Mucosa of stomach (tissue), 1 donor: Measurements from ENCODE around the gene CCDC141.

Source experiments
- H3K27me3 ChIP-seq: one replicate; pipeline ENCODE4 v1.7.0; 2013; ENCODE audit warnings: mild to moderate bottlenecking, low read length; ENCODE audit not compliant: control insufficient read depth, insufficient read depth
- H3K36me3 ChIP-seq: one replicate; pipeline ENCODE4 v1.7.0; 2013; ENCODE audit warnings: low read length; ENCODE audit not compliant: control insufficient read depth, insufficient read depth
- H3K4me1 ChIP-seq: one replicate; pipeline ENCODE4 v1.7.0; 2013; ENCODE audit warnings: mild to moderate bottlenecking, low read length; ENCODE audit not compliant: control insufficient read depth, insufficient read depth
- H3K4me3 ChIP-seq: one replicate; pipeline ENCODE4 v1.7.0; 2013; ENCODE audit warnings: low read length
- H3K9ac ChIP-seq: one replicate; pipeline ENCODE4 v1.7.0; 2013; ENCODE audit warnings: mild to moderate bottlenecking, low read length, moderate library complexity
- H3K9me3 ChIP-seq: one replicate; pipeline ENCODE4 v1.7.0; 2013; ENCODE audit warnings: mild to moderate bottlenecking, low read length, moderate library complexity; ENCODE audit not compliant: control insufficient read depth
- donor health status: Pancreatic carcinoma.

The CCDC141 gene

GRCh38 chr2:178855151-178855550 lies 194.8 kb downstream of the CCDC141 start:
- H3K4me1 ChIP-seq = no peaks in the 10 kb centered on the region
- no peak overlapping the region for H3K9ac ChIP-seq
- no peaks in the 10 kb centered on the region for H3K9me3 ChIP-seq
- H3K4me3 ChIP-seq = no peak overlapping the region
- H3K36me3 ChIP-seq = no peaks in the 10 kb centered on the region
- no peaks in the 10 kb centered on the region for H3K27me3 ChIP-seq

GRCh38 chr2:178848335-178848734 lies 201.6 kb downstream of the CCDC141 start:
- no peaks in the 10 kb centered on the region for H3K27me3 ChIP-seq
- H3K4me1 ChIP-seq = no peaks in the 10 kb centered on the region
- H3K9ac ChIP-seq = no peak overlapping the region
- H3K4me3 ChIP-seq = no peak overlapping the region
- H3K36me3 ChIP-seq = no peaks in the 10 kb centered on the region
- H3K9me3 ChIP-seq = no peaks in the 10 kb centered on the region

DNA sequence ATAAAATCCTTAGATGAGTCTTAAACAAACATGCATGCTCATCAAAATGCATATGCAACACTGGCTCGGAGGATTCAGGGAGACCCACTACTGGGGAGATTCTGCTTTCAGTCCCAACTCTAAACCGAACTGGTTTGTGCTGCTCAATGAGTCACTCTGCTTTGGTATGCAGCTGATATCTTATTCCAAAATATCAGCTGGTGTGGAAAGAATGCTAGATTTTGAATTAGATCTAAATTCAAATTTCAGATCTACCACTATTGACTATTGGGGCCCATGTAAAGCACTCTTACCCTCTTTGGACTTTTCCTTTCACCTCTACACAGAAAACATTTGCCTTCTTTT lies 203.5 kb downstream of the CCDC141 start:
- Histone ChIP-seq H3K4me3 (no peak overlapping the region), H3K9me3 (no peaks in the 10 kb centered on the region), H3K9ac (no peak overlapping the region), H3K27me3 (no peaks in the 10 kb centered on the region), H3K36me3 (no peaks in the 10 kb centered on the region), H3K4me1 (no peaks in the 10 kb centered on the region)

DNA sequence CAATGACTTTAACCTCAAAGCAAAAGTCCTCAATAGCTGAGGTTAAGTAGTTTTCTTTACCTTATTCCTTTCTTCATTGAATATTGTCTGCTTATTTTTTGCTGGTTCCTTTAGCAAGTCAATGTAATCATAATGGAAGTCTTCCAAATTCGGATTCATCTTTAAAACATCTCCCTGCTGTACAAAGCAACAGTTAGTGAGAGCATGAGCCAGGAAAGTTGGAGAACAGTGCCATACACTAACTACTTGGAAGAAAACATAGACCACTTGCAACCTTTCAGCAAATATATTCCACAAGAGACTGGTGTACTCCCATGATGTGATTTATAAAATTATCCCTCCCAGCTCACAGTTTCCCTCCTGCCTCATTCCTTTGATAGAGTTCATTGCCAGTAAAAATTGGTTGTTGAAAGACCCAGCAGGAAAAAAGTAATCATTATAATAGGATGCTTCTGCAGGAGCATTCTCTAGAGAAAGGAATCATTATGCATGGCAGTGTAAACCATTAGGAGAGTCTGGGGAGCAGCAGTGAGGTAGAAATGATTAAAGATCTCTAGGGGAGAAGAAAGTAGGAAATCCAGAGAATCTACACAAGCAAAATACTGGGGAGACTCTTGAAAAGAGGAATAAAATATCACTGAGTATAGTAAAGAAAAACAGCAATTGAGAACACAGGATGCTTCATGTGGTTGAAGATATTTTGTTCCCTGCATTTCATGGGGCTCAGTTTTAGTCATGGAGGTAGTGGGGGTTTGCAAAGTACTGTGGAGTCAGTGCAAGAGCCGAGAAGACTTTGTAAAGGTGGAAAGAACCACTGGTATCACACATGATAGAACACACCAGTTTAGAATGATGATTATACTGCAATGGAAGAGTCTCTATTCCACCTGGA lies 204.1 kb downstream of the CCDC141 start:
- no peak overlapping the region for H3K9ac ChIP-seq
- H3K27me3 ChIP-seq = no peaks in the 10 kb centered on the region
- H3K4me3 ChIP-seq = no peak overlapping the region
- no peaks in the 10 kb centered on the region for H3K36me3 ChIP-seq
- H3K4me1 ChIP-seq = no peaks in the 10 kb centered on the region
- no peaks in the 10 kb centered on the region for H3K9me3 ChIP-seq

- no peak overlapping the region for H3K4me3 ChIP-seq
- no peak overlapping the region for H3K9ac ChIP-seq
These were observed 205.2 kb downstream of the CCDC141 start for GRCh38 chr2:178844701-178845100.

GRCh38 chr2:178844269-178844668 lies 205.7 kb downstream of the CCDC141 start:
- Histone ChIP-seq H3K36me3 (no peaks in the 10 kb centered on the region), H3K9ac (no peak overlapping the region), H3K27me3 (no peaks in the 10 kb centered on the region)

More at GRCh38 chr2:178844701-178845100, 205.2 kb downstream of the CCDC141 start:
- Histone ChIP-seq H3K4me1 (no peaks in the 10 kb centered on the region), H3K27me3 (no peaks in the 10 kb centered on the region), H3K36me3 (no peaks in the 10 kb centered on the region), H3K9me3 (no peaks in the 10 kb centered on the region)

GRCh38 chr2:178843697-178844096 lies 206.2 kb downstream of the CCDC141 start:
- no peaks in the 10 kb centered on the region for H3K9me3 ChIP-seq
- no peaks in the 10 kb centered on the region for H3K4me1 ChIP-seq
- H3K36me3 ChIP-seq = no peaks in the 10 kb centered on the region
- H3K27me3 ChIP-seq = no peaks in the 10 kb centered on the region
- H3K4me3 ChIP-seq = no peak overlapping the region
- no peak overlapping the region for H3K9ac ChIP-seq

More at GRCh38 chr2:178844269-178844668, 205.7 kb downstream of the CCDC141 start:
- Histone ChIP-seq H3K4me1 (no peaks in the 10 kb centered on the region), H3K9me3 (no peaks in the 10 kb centered on the region), H3K4me3 (no peak overlapping the region)

DNA sequence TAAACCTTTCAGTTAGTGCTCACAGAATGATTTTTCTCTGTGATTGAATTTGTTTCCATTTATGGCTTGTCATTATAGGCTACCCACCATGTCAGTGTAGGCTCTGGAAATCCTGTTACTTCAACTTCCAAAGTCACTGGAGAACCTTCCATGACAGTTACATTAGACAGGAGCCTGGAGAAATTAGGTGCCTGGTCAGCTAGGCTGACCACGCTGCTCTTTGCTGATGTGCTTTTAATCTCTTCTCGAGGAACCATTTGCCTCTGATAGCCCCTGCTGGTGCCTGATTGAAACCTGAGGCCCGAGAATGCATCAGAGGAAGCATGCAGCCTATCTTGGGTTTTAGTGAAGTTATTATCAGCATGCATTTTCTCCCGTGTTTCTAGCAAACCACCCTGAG lies 213.1 kb downstream of the CCDC141 start:
- Histone ChIP-seq H3K4me1 (no peaks in the 10 kb centered on the region), H3K4me3 (no peak overlapping the region), H3K36me3 (no peaks in the 10 kb centered on the region), H3K27me3 (no peaks in the 10 kb centered on the region), H3K9me3 (no peaks in the 10 kb centered on the region), H3K9ac (no peak overlapping the region)

- Histone ChIP-seq H3K9ac (no peak overlapping the region), H3K4me3 (no peak overlapping the region), H3K27me3 (no peaks in the 10 kb centered on the region), H3K9me3 (no peaks in the 10 kb centered on the region), H3K36me3 (no peaks in the 10 kb centered on the region), H3K4me1 (no peaks in the 10 kb centered on the region)
These were observed 215.9 kb downstream of the CCDC141 start for GRCh38 chr2:178834086-178834485.

- Histone ChIP-seq H3K9ac (no peak overlapping the region), H3K4me3 (no peak overlapping the region), H3K36me3 (no peaks in the 10 kb centered on the region), H3K4me1 (no peaks in the 10 kb centered on the region), H3K9me3 (no peaks in the 10 kb centered on the region), H3K27me3 (no peaks in the 10 kb centered on the region)
These were observed 216.6 kb downstream of the CCDC141 start for GRCh38 chr2:178833382-178833781.

DNA sequence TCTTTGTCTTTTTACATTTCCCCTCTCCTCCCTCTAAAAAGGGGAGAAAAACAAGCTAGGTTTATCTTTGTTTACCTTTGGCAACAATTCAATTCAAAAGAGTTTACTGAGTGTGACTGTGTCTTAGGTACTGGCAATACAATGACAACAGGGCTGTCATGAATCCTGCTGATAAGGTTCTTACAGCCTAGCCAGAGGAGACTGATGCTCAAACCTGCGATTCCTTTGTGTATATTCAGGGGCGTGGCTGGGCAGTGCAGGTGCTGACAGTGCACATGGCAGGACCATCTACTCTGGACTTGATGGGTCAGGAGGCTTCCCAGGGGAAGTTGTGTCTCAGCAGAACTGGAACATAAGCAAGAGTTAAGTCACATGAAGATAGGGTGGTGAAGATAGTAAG lies 219.5 kb downstream of the CCDC141 start:
- Histone ChIP-seq H3K9ac (no peak overlapping the region), H3K27me3 (no peaks in the 10 kb centered on the region), H3K4me1 (no peaks in the 10 kb centered on the region), H3K36me3 (no peaks in the 10 kb centered on the region), H3K4me3 (no peak overlapping the region), H3K9me3 (no peaks in the 10 kb centered on the region)

DNA sequence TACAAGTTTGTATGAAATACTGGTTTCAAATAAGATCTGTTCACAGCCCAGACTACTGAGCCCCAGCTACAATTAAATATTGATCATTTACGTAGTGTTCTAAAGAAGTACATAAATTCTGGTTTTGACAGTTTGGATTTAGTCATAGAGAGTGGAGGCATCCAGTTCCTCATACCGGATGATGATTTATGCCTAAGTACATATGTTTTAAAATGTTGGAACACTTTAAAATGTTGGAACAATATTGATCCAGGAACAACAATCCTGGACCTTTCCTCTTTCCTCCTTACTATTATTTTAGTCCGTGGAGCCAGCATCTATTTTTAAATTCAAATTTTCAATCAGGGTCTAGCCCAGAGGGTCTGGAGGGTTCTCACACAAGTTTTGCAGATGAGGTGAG lies 220.0 kb downstream of the CCDC141 start:
- no peak overlapping the region for H3K4me3 ChIP-seq
- no peak overlapping the region for H3K9ac ChIP-seq
- H3K9me3 ChIP-seq = no peaks in the 10 kb centered on the region
- no peaks in the 10 kb centered on the region for H3K27me3 ChIP-seq
- no peaks in the 10 kb centered on the region for H3K4me1 ChIP-seq
- no peaks in the 10 kb centered on the region for H3K36me3 ChIP-seq
